ENCODE data around the gene TIMP2. TPM values are rescaled to one million over a fixed set of nuclear protein-coding genes. Genes with fewer than 3 reads are reported as not detected.
"Not testable (repeated sequence)": the region's sequence is repeated elsewhere in the genome, so short reads cannot be mapped to it uniquely, and the experiment has no call there.

TIMP2 gene
- total RNA-seq, 2 experiments from 2014 or later, result 6.2 to 7.0 TPM

DNA sequence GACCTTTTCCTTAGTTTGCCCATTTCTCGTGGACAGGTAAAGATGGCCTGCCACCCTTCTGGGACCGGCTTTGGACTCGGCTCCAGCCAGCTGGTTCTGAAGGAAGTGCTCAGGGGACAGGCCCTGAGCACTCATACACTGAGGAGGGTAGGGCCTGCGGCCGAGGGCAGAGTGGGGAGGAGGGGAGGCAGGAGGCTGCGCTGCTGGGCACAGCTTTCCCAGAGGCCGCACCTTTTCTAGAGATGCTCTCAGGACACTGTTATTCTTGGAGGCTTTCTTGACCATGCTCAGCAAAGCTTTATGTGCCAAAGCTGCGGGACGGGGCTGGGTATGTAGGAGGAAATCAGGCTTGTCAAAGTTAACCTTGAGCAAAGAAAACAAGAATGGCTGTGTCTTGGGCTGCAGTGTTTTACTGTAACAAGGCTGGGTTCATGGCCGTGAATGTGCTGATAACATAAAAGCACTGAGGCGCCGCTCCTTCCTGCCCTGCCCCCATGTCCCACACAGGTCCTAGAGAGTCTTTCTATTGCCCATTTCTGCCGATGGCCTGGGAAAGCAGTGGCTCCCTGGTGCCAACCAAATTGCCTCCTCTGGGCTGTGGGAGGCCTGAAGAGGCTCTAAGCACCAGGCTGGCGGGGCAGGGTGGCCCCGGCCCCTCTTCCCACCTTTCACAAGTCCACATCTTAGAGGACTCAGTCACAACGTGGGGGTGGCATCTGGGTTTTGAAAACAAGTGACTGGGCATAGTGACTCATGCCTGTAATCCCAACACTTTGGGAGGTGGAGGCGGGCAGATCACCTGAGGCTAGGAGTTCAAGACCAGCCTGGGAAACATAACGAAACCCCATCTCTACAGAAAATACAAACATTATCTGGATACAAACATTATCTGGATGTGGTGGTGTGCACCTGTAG lies 22.3 kb upstream of the TIMP2 start:
- Mint-ChIP-seq H3K9me3 (peaks cover 10% of the 10 kb centered on the region), H3K27me3 (peaks cover 4% of the 10 kb centered on the region), H3K4me1 (ENCODE audit: low read depth) (no peaks in the 10 kb centered on the region), H3K36me3 (ENCODE audit: low read depth) (no peaks in the 10 kb centered on the region), H3K27ac (no peak overlapping the region), H3K4me3 (no peak overlapping the region)
- Histone ChIP-seq H3K27ac (ENCODE audit: low read depth in 1 of 2, low read length in 2 of 2) (no peak overlapping the region), H3K36me3 (ENCODE audit: insufficient read depth, low read length) (no peaks in the 10 kb centered on the region), H3K9me3 (ENCODE audit: control insufficient read depth in 1 of 2, insufficient read depth in 1 of 2, low read length in 2 of 2) (peaks cover 7 to 27% of the 10 kb centered on the region in 2 experiments), H3K4me1 (ENCODE audit: insufficient read depth, low read length) (no peaks in the 10 kb centered on the region), H3K4me3 (ENCODE audit: low read length) (no peak overlapping the region), H3K27me3 (ENCODE audit: control insufficient read depth in 1 of 2, insufficient read depth in 2 of 2, low read length in 2 of 2) (no peaks in the 10 kb centered on the region)
- TF ChIP-seq, protein P1, sequence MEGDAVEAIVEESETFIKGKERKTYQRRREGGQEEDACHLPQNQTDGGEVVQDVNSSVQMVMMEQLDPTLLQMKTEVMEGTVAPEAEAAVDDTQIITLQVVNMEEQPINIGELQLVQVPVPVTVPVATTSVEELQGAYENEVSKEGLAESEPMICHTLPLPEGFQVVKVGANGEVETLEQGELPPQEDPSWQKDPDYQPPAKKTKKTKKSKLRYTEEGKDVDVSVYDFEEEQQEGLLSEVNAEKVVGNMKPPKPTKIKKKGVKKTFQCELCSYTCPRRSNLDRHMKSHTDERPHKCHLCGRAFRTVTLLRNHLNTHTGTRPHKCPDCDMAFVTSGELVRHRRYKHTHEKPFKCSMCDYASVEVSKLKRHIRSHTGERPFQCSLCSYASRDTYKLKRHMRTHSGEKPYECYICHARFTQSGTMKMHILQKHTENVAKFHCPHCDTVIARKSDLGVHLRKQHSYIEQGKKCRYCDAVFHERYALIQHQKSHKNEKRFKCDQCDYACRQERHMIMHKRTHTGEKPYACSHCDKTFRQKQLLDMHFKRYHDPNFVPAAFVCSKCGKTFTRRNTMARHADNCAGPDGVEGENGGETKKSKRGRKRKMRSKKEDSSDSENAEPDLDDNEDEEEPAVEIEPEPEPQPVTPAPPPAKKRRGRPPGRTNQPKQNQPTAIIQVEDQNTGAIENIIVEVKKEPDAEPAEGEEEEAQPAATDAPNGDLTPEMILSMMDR (IDR thresholded peaks at IDR 0.05), result no peak
- POLR2A ChIA-PET, result no interaction called here
- CTCF ChIA-PET, result no interaction called here
- no peak for ATAC-seq (ENCODE audit: poor library complexity)
- intact Hi-C loops (cut with DNase I, micrococcal nuclease), result no loop called here
- DNase-seq, result no peak

DNA sequence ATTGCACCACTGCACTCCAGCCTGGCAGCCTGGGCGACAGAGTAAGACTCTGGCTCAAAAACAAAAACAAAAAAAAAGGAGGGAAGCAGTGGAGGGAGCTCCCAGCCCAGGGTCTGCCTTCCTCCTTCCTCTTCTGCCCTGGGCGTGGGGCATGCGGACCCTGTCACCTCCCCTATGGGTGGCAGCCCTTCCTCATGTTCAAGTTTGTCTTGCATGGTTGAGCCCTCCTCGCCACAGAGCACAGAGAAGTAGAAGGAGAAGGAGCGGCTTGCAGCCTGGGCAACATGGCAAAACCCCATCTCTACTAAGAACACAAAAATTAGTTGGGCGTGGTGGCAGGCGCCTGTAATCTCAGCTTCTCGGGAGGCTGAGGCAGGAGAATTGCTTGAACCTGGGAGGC lies 21.4 kb upstream of the TIMP2 start:
- Histone ChIP-seq H3K4me3 (ENCODE audit: low read length) (no peak overlapping the region), H3K27me3 (ENCODE audit: control insufficient read depth in 1 of 2, insufficient read depth in 2 of 2, low read length in 2 of 2) (no peaks in the 10 kb centered on the region), H3K4me1 (ENCODE audit: insufficient read depth, low read length) (no peaks in the 10 kb centered on the region), H3K9me3 (ENCODE audit: control insufficient read depth in 1 of 2, insufficient read depth in 1 of 2, low read length in 2 of 2) (peaks cover 7 to 20% of the 10 kb centered on the region in 2 experiments), H3K27ac (ENCODE audit: low read depth in 1 of 2, low read length in 2 of 2) (no peak overlapping the region), H3K36me3 (ENCODE audit: insufficient read depth, low read length) (no peaks in the 10 kb centered on the region)
- DNase-seq (no peak), ATAC-seq (ENCODE audit: poor library complexity) (no peak)
- ChIA-PET CTCF (no interaction called here), POLR2A (no interaction called here)
- Mint-ChIP-seq H3K36me3 (ENCODE audit: low read depth) (no peaks in the 10 kb centered on the region), H3K4me3 (no peak overlapping the region), H3K27me3 (peaks cover 8% of the 10 kb centered on the region), H3K9me3 (peaks cover 10% of the 10 kb centered on the region), H3K4me1 (ENCODE audit: low read depth) (no peaks in the 10 kb centered on the region), H3K27ac (no peak overlapping the region)
- TF ChIP-seq, protein P1 (IDR thresholded peaks at IDR 0.05), result no peak
- intact Hi-C loops (cut with DNase I, micrococcal nuclease), result no loop called here

DNA sequence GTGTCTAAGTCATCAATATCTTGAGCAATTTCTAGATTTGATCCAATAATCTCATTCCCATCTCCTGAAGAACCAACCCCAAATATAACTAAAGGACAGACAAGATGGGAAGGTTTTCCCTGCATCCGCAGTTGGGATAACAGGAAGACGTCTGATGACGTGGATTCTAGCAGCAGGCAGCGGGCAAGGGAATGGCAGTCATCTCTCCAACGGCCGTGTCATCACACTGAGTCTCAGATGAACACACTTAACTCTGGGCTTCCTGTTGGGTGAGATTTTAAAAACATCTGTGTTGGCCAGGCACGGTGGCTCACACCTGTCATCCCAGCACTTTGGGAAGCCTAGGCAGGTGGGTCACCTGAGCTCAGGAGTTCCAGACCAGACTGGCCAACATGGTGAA lies 20.9 kb upstream of the TIMP2 start:
- ChIA-PET CTCF (no interaction called here), POLR2A (no interaction called here)
- H3K4me1 ChIP-seq (ENCODE audit: insufficient read depth, low read length), result no peaks in the 10 kb centered on the region
- no peak overlapping the region for H3K27ac Mint-ChIP-seq
- peaks cover 3 to 17% of the 10 kb centered on the region in 2 experiments for H3K9me3 ChIP-seq (ENCODE audit: control insufficient read depth in 1 of 2, insufficient read depth in 1 of 2, low read length in 2 of 2)
- H3K36me3 Mint-ChIP-seq (ENCODE audit: low read depth), result no peaks in the 10 kb centered on the region
- peaks cover 6% of the 10 kb centered on the region for H3K9me3 Mint-ChIP-seq
- no peak overlapping the region for H3K4me3 ChIP-seq (ENCODE audit: low read length)
- H3K27me3 Mint-ChIP-seq, result peaks cover 8% of the 10 kb centered on the region
- no peak overlapping the region for H3K4me3 Mint-ChIP-seq
- DNase-seq, result no peak
- TF ChIP-seq, protein P1 (IDR thresholded peaks at IDR 0.05), result no peak
- no peaks in the 10 kb centered on the region for H3K4me1 Mint-ChIP-seq (ENCODE audit: low read depth)
- H3K36me3 ChIP-seq (ENCODE audit: insufficient read depth, low read length), result no peaks in the 10 kb centered on the region
- intact Hi-C loops (cut with DNase I, micrococcal nuclease), result no loop called here
- no peaks in the 10 kb centered on the region for H3K27me3 ChIP-seq (ENCODE audit: control insufficient read depth in 1 of 2, insufficient read depth in 2 of 2, low read length in 2 of 2)
- no peak overlapping the region for H3K27ac ChIP-seq (ENCODE audit: low read depth in 1 of 2, low read length in 2 of 2)
- ATAC-seq (ENCODE audit: poor library complexity), result no peak

DNA sequence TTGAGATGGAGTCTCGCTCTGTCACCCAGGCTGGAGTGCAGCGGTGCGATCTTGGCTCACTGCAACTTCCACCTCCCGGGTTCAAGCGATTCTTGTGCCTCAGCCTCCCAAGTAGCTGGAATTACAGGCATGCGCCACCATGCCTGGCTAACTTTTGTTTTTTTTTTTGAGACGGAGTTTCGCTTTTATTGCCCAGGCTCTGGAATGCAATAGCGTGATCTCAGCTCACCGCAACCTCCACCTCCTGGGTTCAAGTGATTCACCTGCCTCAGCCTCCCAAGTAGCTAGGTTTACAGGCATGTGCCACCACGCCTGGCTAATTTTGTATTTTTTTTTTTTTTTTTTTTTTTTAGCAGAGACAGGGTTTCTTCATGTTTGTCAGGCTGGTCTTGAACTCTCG lies 20.3 kb upstream of the TIMP2 start:
- H3K27ac Mint-ChIP-seq; CTCF ChIA-PET; H3K4me3 Mint-ChIP-seq; H3K27me3 Mint-ChIP-seq; H3K4me1 ChIP-seq (ENCODE audit: insufficient read depth, low read length); DNase-seq; H3K27ac ChIP-seq (ENCODE audit: low read depth in 1 of 2, low read length in 2 of 2); POLR2A ChIA-PET; H3K4me3 ChIP-seq (ENCODE audit: low read length); H3K9me3 Mint-ChIP-seq; H3K36me3 Mint-ChIP-seq (ENCODE audit: low read depth); H3K27me3 ChIP-seq (ENCODE audit: control insufficient read depth in 1 of 2, insufficient read depth in 2 of 2, low read length in 2 of 2); intact Hi-C loops (cut with DNase I, micrococcal nuclease); H3K36me3 ChIP-seq (ENCODE audit: insufficient read depth, low read length); H3K4me1 Mint-ChIP-seq (ENCODE audit: low read depth); ATAC-seq (ENCODE audit: poor library complexity): not testable (repeated sequence)
- peaks cover 0 to 11% of the 10 kb centered on the region in 2 experiments for H3K9me3 ChIP-seq (ENCODE audit: control insufficient read depth in 1 of 2, insufficient read depth in 1 of 2, low read length in 2 of 2)
